OCI-LY7 (cell line): Measurements from ENCODE around the gene SEC24D. TPM values are rescaled to one million over a fixed set of nuclear protein-coding genes. Genes with fewer than 3 reads are reported as not detected.

Experiments
- BruUV-seq: library from RNA; stranded (reverse); fragments of 400-500 nt; replicated peaks from 2 replicates; lab custom pipeline; 2021; lab: Mats Ljungman, UMichigan
- CTCF ChIA-PET: fragments of 300-600 bp; sonication (Branson Sonifier 250); formaldehyde crosslinking; loops from one replicate; lab custom pipeline; 2022; ENCODE audit warnings: antibody characterized with exemption; ENCODE audit not compliant: unreplicated experiment; lab: Charles Lee
- POLR2A ChIA-PET: fragments of 300-600 bp; sonication (Branson Sonifier 250); formaldehyde crosslinking; loops from one replicate; lab custom pipeline; 2022; ENCODE audit warnings: antibody characterized with exemption; lab: Charles Lee
- DNase-seq: peaks from one replicate; pipeline ENCODE4 v3.0.0-alpha.2; 2015; ENCODE audit warnings: low spot score
- H2AFZ ChIP-seq: fragments of 200-600 bp; sonication (generic), shearing (Covaris generic); 2 replicates; pipeline ENCODE4 v1.6.1; 2014; ENCODE audit warnings: mild to moderate bottlenecking, antibody characterized with exemption, low read length, moderate library complexity
- H3K27ac ChIP-seq: fragments of 200-600 bp; sonication (generic); 2 replicates; pipeline ENCODE4 v1.5.1; 2014; ENCODE audit warnings: mixed run types, low read depth, mild to moderate bottlenecking, moderate library complexity, low read length, inconsistent platforms; ENCODE audit not compliant: poor library complexity, severe bottlenecking
- H3K36me3 ChIP-seq: fragments of 200-600 bp; sonication (generic); 2 replicates; pipeline ENCODE4 v1.6.1; 2014; ENCODE audit warnings: mild to moderate bottlenecking, antibody characterized with exemption, low read length, moderate library complexity, mixed read lengths; ENCODE audit not compliant: insufficient read depth
- H3K4me1 ChIP-seq: fragments of 200-600 bp; sonication (generic); 2 replicates; pipeline ENCODE4 v1.5.1; 2014; ENCODE audit warnings: mild to moderate bottlenecking, low read length; ENCODE audit not compliant: insufficient read depth, poor library complexity, severe bottlenecking
- H3K4me2 ChIP-seq: fragments of 200-600 bp; sonication (generic); 2 replicates; pipeline ENCODE4 v1.6.1; 2014; ENCODE audit warnings: mild to moderate bottlenecking, low read length
- H3K4me3 ChIP-seq: fragments of 200-600 bp; sonication (generic); 2 replicates; pipeline ENCODE4 v1.5.1; 2014; ENCODE audit warnings: mild to moderate bottlenecking, low read depth, low read length; ENCODE audit not compliant: poor library complexity, severe bottlenecking
- H3K79me2 ChIP-seq: fragments of 200-600 bp; sonication (generic); 2 replicates; pipeline ENCODE4 v1.6.1; 2016; ENCODE audit warnings: low read depth, mild to moderate bottlenecking, low read length, moderate library complexity, mixed read lengths; ENCODE audit not compliant: insufficient read depth
- H3K9me2 ChIP-seq: fragments of 200-600 bp; sonication (generic); 2 replicates; pipeline ENCODE4 v1.6.1; 2016; ENCODE audit warnings: mild to moderate bottlenecking, low read length, mixed read lengths; ENCODE audit not compliant: insufficient read depth
- H3K9me3 ChIP-seq: fragments of 200-600 bp; sonication (generic); 2 replicates; pipeline ENCODE4 v1.6.1; 2014; ENCODE audit warnings: mild to moderate bottlenecking, mixed run types, low read length, mixed read lengths
- H4K20me1 ChIP-seq: fragments of 200-600 bp; sonication (generic); 2 replicates; pipeline ENCODE4 v1.6.1; 2014; ENCODE audit warnings: mild to moderate bottlenecking, antibody characterized with exemption, low read length, moderate library complexity, mixed read lengths; ENCODE audit not compliant: insufficient read depth
- EZH2phosphoT487 ChIP-seq: fragments of 200-600 bp; sonication (generic); IDR thresholded peaks from 2 replicates; pipeline ENCODE4 v1.6.1; 2018; ENCODE audit warnings: low read depth, borderline replicate concordance, mild to moderate bottlenecking, mixed run types, antibody characterized with exemption, low read length, moderate library complexity, mixed read lengths
- intact Hi-C: fragments of 100-400 bp; cut with micrococcal nuclease; formaldehyde crosslinking; loops from one replicate; pipeline ENCODE4 v1.10.0; 2022; ENCODE audit not compliant: unreplicated experiment
- total RNA-seq, 2 experiments: library from RNA; depleted of rRNA in 1 of 2; stranded (reverse); fragments of >200 nt in 1 of 2; shearing (Covaris generic) in 1 of 2; gene quantifications; 2 replicates each; pipeline ENCODE4 v1.2.3, GENCODE V29; 2014 to 2022
- TF ChIP-seq, protein P1 (sequence below): fragments of 200-600 bp; sonication (generic); conservative IDR thresholded peaks from 2 replicates; pipeline ENCODE4 v1.5.1; 2014; ENCODE audit warnings: mild to moderate bottlenecking, antibody characterized with exemption, low read length, moderate library complexity, mixed read lengths

Gene SEC24D
- total RNA-seq, 2 experiments from 2014 or later, result 15.1 to 56.1 TPM

DNA sequence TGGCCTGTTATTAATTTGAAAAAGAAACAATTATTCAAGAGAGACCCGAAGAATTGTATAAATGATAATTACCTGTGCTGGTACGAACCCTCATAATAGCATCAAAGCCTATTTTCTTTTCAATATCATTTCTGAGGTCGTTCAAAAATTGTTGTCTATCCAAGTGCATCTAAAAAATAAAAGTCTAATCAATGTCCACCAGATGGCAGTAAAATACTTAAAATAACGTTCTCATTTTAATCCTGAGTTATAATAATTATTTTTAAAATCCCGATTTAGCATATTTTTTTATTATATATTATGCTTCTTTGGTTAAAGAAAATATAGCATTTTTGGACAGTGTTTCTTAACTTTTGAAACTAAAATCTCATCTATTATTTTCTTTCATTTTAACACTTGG is 95.1 kb downstream of the SEC24D start:
- ChIA-PET POLR2A (interaction anchor here (0.9 kb wide), 1 partner anchor 15 kb away, joined by 4 read pairs; no protein-coding TSS in a partner anchor), CTCF (interaction anchor here (0.6 kb wide), 1 partner anchor 64 kb away, joined by 4 read pairs; no protein-coding TSS in a partner anchor)
- no peak for TF ChIP-seq EZH2phosphoT487
- TF ChIP-seq, protein P1, sequence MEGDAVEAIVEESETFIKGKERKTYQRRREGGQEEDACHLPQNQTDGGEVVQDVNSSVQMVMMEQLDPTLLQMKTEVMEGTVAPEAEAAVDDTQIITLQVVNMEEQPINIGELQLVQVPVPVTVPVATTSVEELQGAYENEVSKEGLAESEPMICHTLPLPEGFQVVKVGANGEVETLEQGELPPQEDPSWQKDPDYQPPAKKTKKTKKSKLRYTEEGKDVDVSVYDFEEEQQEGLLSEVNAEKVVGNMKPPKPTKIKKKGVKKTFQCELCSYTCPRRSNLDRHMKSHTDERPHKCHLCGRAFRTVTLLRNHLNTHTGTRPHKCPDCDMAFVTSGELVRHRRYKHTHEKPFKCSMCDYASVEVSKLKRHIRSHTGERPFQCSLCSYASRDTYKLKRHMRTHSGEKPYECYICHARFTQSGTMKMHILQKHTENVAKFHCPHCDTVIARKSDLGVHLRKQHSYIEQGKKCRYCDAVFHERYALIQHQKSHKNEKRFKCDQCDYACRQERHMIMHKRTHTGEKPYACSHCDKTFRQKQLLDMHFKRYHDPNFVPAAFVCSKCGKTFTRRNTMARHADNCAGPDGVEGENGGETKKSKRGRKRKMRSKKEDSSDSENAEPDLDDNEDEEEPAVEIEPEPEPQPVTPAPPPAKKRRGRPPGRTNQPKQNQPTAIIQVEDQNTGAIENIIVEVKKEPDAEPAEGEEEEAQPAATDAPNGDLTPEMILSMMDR, result peak; percentile 84
- H3K79me2 ChIP-seq, result no peaks in the 10 kb centered on the region
- no peaks in the 10 kb centered on the region for H3K9me3 ChIP-seq
- H3K9me2 ChIP-seq, result no peaks in the 10 kb centered on the region
- H3K4me3 ChIP-seq, result no peak overlapping the region
- H3K4me1 ChIP-seq, result no peaks in the 10 kb centered on the region
- H3K4me2 ChIP-seq, result no peak overlapping the region
- no peaks in the 10 kb centered on the region for H4K20me1 ChIP-seq
- peaks cover 77% of the 10 kb centered on the region for H3K36me3 ChIP-seq
- H3K27ac ChIP-seq, result no peak overlapping the region
- H2AFZ ChIP-seq, result no peak overlapping the region
- intact Hi-C loops, result loop anchor here (1.0 kb wide), 1 partner anchor 147 kb away; the partner anchor contains the start of gene SYNPO2
- no TSS peak for BruUV-seq
- peak; percentile 58 for DNase-seq

DNA sequence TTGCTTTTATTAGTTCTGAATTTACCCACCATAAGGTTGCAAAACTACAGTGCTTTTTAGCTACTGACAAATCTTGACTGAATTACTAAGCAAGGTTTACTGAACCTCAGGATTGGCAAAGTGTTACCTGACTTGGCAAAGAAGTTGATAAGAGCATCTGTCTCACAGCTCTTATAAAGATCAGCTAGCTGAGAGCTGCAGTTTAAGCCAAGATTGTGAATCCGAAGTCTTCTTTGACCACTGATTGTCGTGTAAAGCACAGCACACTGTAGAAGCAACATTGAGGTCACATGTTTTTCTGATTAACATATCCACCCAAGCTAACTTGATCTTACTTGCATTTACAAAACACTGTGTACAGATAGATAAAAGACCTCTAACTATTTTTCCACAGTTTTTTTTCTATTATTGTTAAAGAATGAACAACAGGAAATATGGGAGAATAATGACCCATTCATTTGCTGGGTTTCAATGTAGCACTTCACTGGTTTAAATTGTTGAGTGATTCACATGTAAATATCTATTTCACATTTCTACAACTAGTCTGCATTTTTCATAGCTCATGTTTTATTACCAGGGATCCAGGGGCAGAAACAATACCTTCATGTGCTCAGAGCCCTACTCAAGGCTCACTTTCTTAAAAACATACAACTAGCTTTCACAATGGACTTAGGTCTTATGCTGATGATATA is 96.8 kb downstream of the SEC24D start:
- H3K9me2 ChIP-seq, result no peaks in the 10 kb centered on the region
- no peaks in the 10 kb centered on the region for H3K79me2 ChIP-seq
- POLR2A ChIA-PET, result interaction anchor here (0.7 to 1.0 kb wide), 3 partner anchors 12 to 75 kb away, joined by 4 read pairs; no protein-coding TSS in a partner anchor
- H3K36me3 ChIP-seq, result peaks cover 77% of the 10 kb centered on the region
- CTCF ChIA-PET, result no interaction called here
- no peak overlapping the region for H3K4me2 ChIP-seq
- no peak for DNase-seq
- intact Hi-C loops, result no loop called here
- H3K4me3 ChIP-seq, result no peak overlapping the region
- no peaks in the 10 kb centered on the region for H4K20me1 ChIP-seq
- no peak overlapping the region for H2AFZ ChIP-seq
- no peaks in the 10 kb centered on the region for H3K9me3 ChIP-seq
- no peaks in the 10 kb centered on the region for H3K4me1 ChIP-seq
- no TSS peak for BruUV-seq
- TF ChIP-seq, protein P1, result no peak
- no peak for TF ChIP-seq EZH2phosphoT487
- no peak overlapping the region for H3K27ac ChIP-seq

DNA sequence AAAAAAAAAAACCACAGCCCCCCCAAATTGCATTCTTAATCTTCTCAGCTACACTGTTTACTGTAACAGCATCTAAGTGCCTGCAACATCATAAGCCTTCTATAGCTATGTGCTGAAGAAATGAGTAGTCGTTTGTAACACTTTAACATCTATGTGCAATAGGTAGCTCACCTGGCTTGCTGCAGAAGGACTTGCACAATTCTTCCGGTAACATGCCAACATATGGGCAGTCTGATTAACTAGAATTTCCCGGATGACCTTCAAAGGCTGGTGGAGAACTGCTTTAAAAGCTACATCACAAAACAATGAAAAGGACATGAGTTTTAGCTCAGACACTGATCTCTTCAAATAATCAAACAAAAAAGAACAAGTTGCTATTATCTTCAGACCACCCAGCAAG is 97.8 kb downstream of the SEC24D start:
- Histone ChIP-seq H4K20me1 (no peaks in the 10 kb centered on the region), H2AFZ (no peak overlapping the region), H3K4me2 (no peak overlapping the region), H3K4me1 (no peaks in the 10 kb centered on the region), H3K9me2 (no peaks in the 10 kb centered on the region), H3K36me3 (peaks cover 72% of the 10 kb centered on the region), H3K9me3 (no peaks in the 10 kb centered on the region), H3K4me3 (no peak overlapping the region), H3K79me2 (no peaks in the 10 kb centered on the region), H3K27ac (no peak overlapping the region)
- TF ChIP-seq, protein P1, result no peak
- no peak for TF ChIP-seq EZH2phosphoT487
- intact Hi-C loops, result no loop called here
- CTCF ChIA-PET, result no interaction called here
- POLR2A ChIA-PET, result interaction anchor here (0.7 to 1.1 kb wide), 3 partner anchors 11 to 33 kb away, joined by 3 to 6 read pairs (median 4); no protein-coding TSS in a partner anchor
- DNase-seq, result no peak
- no TSS peak for BruUV-seq
